ENCODE results near the gene NUB1. TPM values are rescaled to one million over a fixed set of nuclear protein-coding genes. Genes with fewer than 3 reads are reported as not detected.

NUB1 gene
- total RNA-seq, 1 donor = 50.7 TPM

- Histone ChIP-seq H3K4me3 (ENCODE audit: insufficient read depth, low read length) (peak overlapping the region; percentile 0), H4K20me1 (ENCODE audit: insufficient read depth, low read length) (no peaks in the 10 kb centered on the region), H3K4me1 (ENCODE audit: insufficient read depth, low read length) (peaks cover 12% of the 10 kb centered on the region), H3K27me3 (ENCODE audit: insufficient read depth, low read length) (peaks cover 38% of the 10 kb centered on the region), H3K9me3 (ENCODE audit: low read depth, low read length) (peaks cover 3% of the 10 kb centered on the region), H3K79me2 (ENCODE audit: insufficient read depth, low read length) (no peaks in the 10 kb centered on the region), H3K36me3 (ENCODE audit: insufficient read depth, low read length) (no peaks in the 10 kb centered on the region), H3K4me2 (ENCODE audit: insufficient read depth, low read length) (peak overlapping the region; percentile 49), H2AFZ (ENCODE audit: low read length) (peak overlapping the region; percentile 7), H3K27ac (ENCODE audit: low read depth, low read length) (no peak overlapping the region)
- DNase-seq (ENCODE audit: insufficient read length, low spot score, missing footprints) = no peak
- TF ChIP-seq CTCF (IDR thresholded peaks at IDR 0.05; ENCODE audit: extremely low read depth, low read depth, low read length) = no peak
Measured at GRCh38 chr7:151304856-151305255, 36.8 kb upstream of the NUB1 start.

GRCh38 chr7:151306374-151306773 lies 35.2 kb upstream of the NUB1 start:
- H2AFZ ChIP-seq (ENCODE audit: low read length) = no peak overlapping the region
- H3K27ac ChIP-seq (ENCODE audit: low read depth, low read length) = no peak overlapping the region

GRCh38 chr7:151306860-151307259 lies 34.8 kb upstream of the NUB1 start:
- H2AFZ ChIP-seq (ENCODE audit: low read length) = no peak overlapping the region
- no peak overlapping the region for H3K4me2 ChIP-seq (ENCODE audit: insufficient read depth, low read length)
- no peak overlapping the region for H3K4me3 ChIP-seq (ENCODE audit: insufficient read depth, low read length)
- H3K79me2 ChIP-seq (ENCODE audit: insufficient read depth, low read length) = no peaks in the 10 kb centered on the region
- H3K27me3 ChIP-seq (ENCODE audit: insufficient read depth, low read length) = peaks cover 25% of the 10 kb centered on the region
- H3K27ac ChIP-seq (ENCODE audit: low read depth, low read length) = no peak overlapping the region
- no peaks in the 10 kb centered on the region for H4K20me1 ChIP-seq (ENCODE audit: insufficient read depth, low read length)
- no peak for TF ChIP-seq CTCF (IDR thresholded peaks at IDR 0.05; ENCODE audit: extremely low read depth, low read depth, low read length)
- DNase-seq (ENCODE audit: insufficient read length, low spot score, missing footprints) = no peak
- no peaks in the 10 kb centered on the region for H3K36me3 ChIP-seq (ENCODE audit: insufficient read depth, low read length)
- H3K9me3 ChIP-seq (ENCODE audit: low read depth, low read length) = no peaks in the 10 kb centered on the region
- H3K4me1 ChIP-seq (ENCODE audit: insufficient read depth, low read length) = peaks cover 12% of the 10 kb centered on the region

More at GRCh38 chr7:151306374-151306773, 35.2 kb upstream of the NUB1 start:
- H3K79me2 ChIP-seq (ENCODE audit: insufficient read depth, low read length) = no peaks in the 10 kb centered on the region
- H4K20me1 ChIP-seq (ENCODE audit: insufficient read depth, low read length) = no peaks in the 10 kb centered on the region
- H3K36me3 ChIP-seq (ENCODE audit: insufficient read depth, low read length) = no peaks in the 10 kb centered on the region
- H3K4me3 ChIP-seq (ENCODE audit: insufficient read depth, low read length) = no peak overlapping the region
- no peaks in the 10 kb centered on the region for H3K9me3 ChIP-seq (ENCODE audit: low read depth, low read length)
- H3K4me2 ChIP-seq (ENCODE audit: insufficient read depth, low read length) = no peak overlapping the region
- DNase-seq (ENCODE audit: insufficient read length, low spot score, missing footprints) = no peak
- H3K27me3 ChIP-seq (ENCODE audit: insufficient read depth, low read length) = peaks cover 30% of the 10 kb centered on the region
- no peak for TF ChIP-seq CTCF (IDR thresholded peaks at IDR 0.05; ENCODE audit: extremely low read depth, low read depth, low read length)
- peaks cover 12% of the 10 kb centered on the region for H3K4me1 ChIP-seq (ENCODE audit: insufficient read depth, low read length)

GRCh38 chr7:151307536-151307935 lies 34.1 kb upstream of the NUB1 start:
- H3K27ac ChIP-seq (ENCODE audit: low read depth, low read length) = no peak overlapping the region
- H4K20me1 ChIP-seq (ENCODE audit: insufficient read depth, low read length) = no peaks in the 10 kb centered on the region
- H3K4me3 ChIP-seq (ENCODE audit: insufficient read depth, low read length) = no peak overlapping the region
- peaks cover 12% of the 10 kb centered on the region for H3K4me1 ChIP-seq (ENCODE audit: insufficient read depth, low read length)
- H3K36me3 ChIP-seq (ENCODE audit: insufficient read depth, low read length) = no peaks in the 10 kb centered on the region
- peaks cover 18% of the 10 kb centered on the region for H3K27me3 ChIP-seq (ENCODE audit: insufficient read depth, low read length)
- DNase-seq (ENCODE audit: insufficient read length, low spot score, missing footprints) = no peak
- TF ChIP-seq CTCF (IDR thresholded peaks at IDR 0.05; ENCODE audit: extremely low read depth, low read depth, low read length) = no peak
- H3K79me2 ChIP-seq (ENCODE audit: insufficient read depth, low read length) = no peaks in the 10 kb centered on the region
- no peaks in the 10 kb centered on the region for H3K9me3 ChIP-seq (ENCODE audit: low read depth, low read length)
- H2AFZ ChIP-seq (ENCODE audit: low read length) = no peak overlapping the region
- H3K4me2 ChIP-seq (ENCODE audit: insufficient read depth, low read length) = no peak overlapping the region
